ENCODE measurements around the gene SPCS1. TPM values are rescaled to one million over a fixed set of nuclear protein-coding genes. Genes with fewer than 3 reads are reported as not detected.

The SPCS1 gene
- total RNA-seq, 4 donors from 2014 or later, result 65.8 to 138 (median 123) TPM

- Histone ChIP-seq H3K4me1 (peaks cover 2 to 48% (median 25%) of the 10 kb centered on the region in 3 donors), H3K27ac (peak overlapping the region in 3 of 4 donors; percentile 2 to 61 (median 30)), H3K9me3 (no peaks in the 10 kb centered on the region), H3K36me3 (peaks cover 20 to 44% (median 22%) of the 10 kb centered on the region in 3 donors), H3K4me3 (no peak overlapping the region), H3K27me3 (no peaks in the 10 kb centered on the region)
- DNase-seq, result no peak
- TF ChIP-seq CTCF (IDR thresholded peaks at IDR 0.05) (no peak), POLR2A (IDR thresholded peaks at IDR 0.05) (no peak)
- intact Hi-C loops (cut with DNase I), result loop anchor here (10.0 kb wide), 1 partner anchor 147 kb away; the partner anchor contains the start of genes NT5DC2 and UQCC5
- 52 to 74% methylated on average over 3 of the region's 3 CpGs for WGBS, 2 donors
Measured at GRCh38 chr3:52681596-52681995, 24.3 kb upstream of the SPCS1 start.

GRCh38 chr3:52682016-52682415, 23.9 kb upstream of the SPCS1 start:
- H3K4me3 ChIP-seq, result no peak overlapping the region
- H3K4me1 ChIP-seq, result peaks cover 6 to 52% (median 29%) of the 10 kb centered on the region in 3 donors
- intact Hi-C loops (cut with DNase I), result loop anchor here (10.0 kb wide), 1 partner anchor 147 kb away; the partner anchor contains the start of genes NT5DC2 and UQCC5
- TF ChIP-seq CTCF (IDR thresholded peaks at IDR 0.05) (no peak), POLR2A (IDR thresholded peaks at IDR 0.05) (no peak)
- peaks cover 18 to 40% (median 22%) of the 10 kb centered on the region in 3 donors for H3K36me3 ChIP-seq
- H3K27me3 ChIP-seq, result no peaks in the 10 kb centered on the region
- DNase-seq, result no peak
- H3K9me3 ChIP-seq, result no peaks in the 10 kb centered on the region
- H3K27ac ChIP-seq, result peak overlapping the region in 3 of 4 donors; percentile 2 to 61 (median 30)

GRCh38 chr3:52683611-52684010, 22.3 kb upstream of the SPCS1 start:
- TF ChIP-seq CTCF (IDR thresholded peaks at IDR 0.05) (no peak), POLR2A (IDR thresholded peaks at IDR 0.05) (no peak)
- intact Hi-C loops (cut with DNase I), result loop anchor here (10.0 kb wide), 1 partner anchor 149 kb away; the partner anchor contains the start of genes NT5DC2 and UQCC5
- Histone ChIP-seq H3K36me3 (peaks cover 15 to 40% (median 16%) of the 10 kb centered on the region in 3 donors), H3K4me1 (peaks cover 11 to 68% (median 38%) of the 10 kb centered on the region in 3 donors), H3K4me3 (no peak overlapping the region), H3K9me3 (no peaks in the 10 kb centered on the region), H3K27ac (no peak overlapping the region), H3K27me3 (no peaks in the 10 kb centered on the region)
- 67 to 73% methylated on average over 6 of the region's 6 CpGs for WGBS, 2 donors
- no peak for DNase-seq

GRCh38 chr3:52684184-52684583, 21.7 kb upstream of the SPCS1 start:
- WGBS, 2 donors, result 49 to 54% methylated on average over 5 of the region's 5 CpGs
- Histone ChIP-seq H3K9me3 (no peaks in the 10 kb centered on the region), H3K4me1 (peaks cover 11 to 74% (median 40%) of the 10 kb centered on the region in 3 donors), H3K27me3 (no peaks in the 10 kb centered on the region), H3K4me3 (peak overlapping the region in 1 of 4 donors; percentile 90), H3K27ac (peak overlapping the region in 1 of 4 donors; percentile 97), H3K36me3 (peaks cover 10 to 40% (median 17%) of the 10 kb centered on the region in 3 donors)
- TF ChIP-seq CTCF (IDR thresholded peaks at IDR 0.05) (no peak), POLR2A (IDR thresholded peaks at IDR 0.05) (no peak)
- no peak for DNase-seq
- intact Hi-C loops (cut with DNase I), result loop anchor here (10.0 kb wide), 1 partner anchor 149 kb away; the partner anchor contains the start of genes NT5DC2 and UQCC5

- WGBS, 2 donors, result 0 to 1% methylated on average over 17 to 18 of the region's 41 CpGs
- DNase-seq, result no peak
- intact Hi-C loops (cut with DNase I), result loop anchor here (10.0 kb wide), 1 partner anchor 150 kb away; the partner anchor contains the start of genes NT5DC2 and UQCC5
Measured at GRCh38 chr3:52685285-52685708, 20.6 kb upstream of the SPCS1 start.

More at GRCh38 chr3:52685285-52685708, 20.6 kb upstream of the SPCS1 start:
- Histone ChIP-seq H3K4me1 (peaks cover 11 to 80% (median 40%) of the 10 kb centered on the region in 3 donors), H3K27me3 (no peaks in the 10 kb centered on the region), H3K36me3 (peaks cover 10 to 41% (median 24%) of the 10 kb centered on the region in 3 donors), H3K9me3 (no peaks in the 10 kb centered on the region), H3K27ac (peak overlapping the region; percentile 91 to 100 (median 97)), H3K4me3 (peak overlapping the region; percentile 49 to 90 (median 72))
- peak in 1 of 6 experiments; percentile 2 for TF ChIP-seq CTCF (IDR thresholded peaks at IDR 0.05)
- no peak for TF ChIP-seq POLR2A (IDR thresholded peaks at IDR 0.05)
